Gastrocnemius medialis (tissue), 4 donors: ENCODE measurements around the gene MARCHF3. TPM values are rescaled to one million over a fixed set of nuclear protein-coding genes. Genes with fewer than 3 reads are reported as not detected.

Source experiments
- ATAC-seq, 2 donors: fragments of 150-250 bp; one replicate each; pipeline ENCODE4 v1.9.1; 2016
- DNase-seq, 2 donors: peaks; one replicate each; pipeline ENCODE4 v3.0.0-alpha.2; 2019
- H3K27ac ChIP-seq, 4 donors: fragments of 200-600 bp; sonication (generic); 1 replicate in 1 of 4; 2 replicates in 3 of 4; pipeline ENCODE4 v1.5.1; 2016 to 2018; ENCODE audit warnings: mild to moderate bottlenecking in 2 of 4, moderate library complexity in 1 of 4
- H3K27me3 ChIP-seq, 3 donors: fragments of 200-600 bp; sonication (generic) in 2 of 3; 1 replicate in 1 of 3; 2 replicates in 2 of 3; pipeline versions ENCODE4 v1.5.1 to v1.6.0; 2016 to 2019; ENCODE audit warnings: mild to moderate bottlenecking in 1 of 3, moderate library complexity in 1 of 3
- H3K36me3 ChIP-seq, 2 donors: fragments of 200-600 bp; sonication (generic) in 1 of 2; one replicate each; pipeline ENCODE4 v1.5.1; 2017 to 2018
- H3K4me1 ChIP-seq, 2 donors: fragments of 200-600 bp; sonication (generic) in 1 of 2; one replicate each; pipeline ENCODE4 v1.5.1; 2016 to 2017; ENCODE audit warnings: mild to moderate bottlenecking in 2 of 2
- H3K4me3 ChIP-seq, 4 donors: fragments of 200-600 bp; sonication (generic) in 3 of 4; 1 replicate in 1 of 4; 2 replicates in 3 of 4; pipeline ENCODE4 v1.5.1; 2016 to 2019; ENCODE audit warnings: mild to moderate bottlenecking in 2 of 4
- H3K9me3 ChIP-seq, 3 donors: fragments of 200-600 bp; sonication (generic) in 2 of 3; 1 replicate in 1 of 3; 2 replicates in 2 of 3; pipeline ENCODE4 v1.5.1; 2016 to 2019
- POLR2A ChIP-seq, 2 donors: fragments of 450-650 bp; IDR thresholded peaks; one replicate each; pipeline ENCODE4 v1.6.1; 2017; ENCODE audit warnings: antibody characterized with exemption in 2 of 2, mild to moderate bottlenecking in 2 of 2, moderate library complexity in 2 of 2
- in situ Hi-C, 4 donors: fragments of 200-750 bp; cut with MboI; loops; one replicate each; pipeline versions ENCODE4 v1.15.0 to v1.8.0; 2017; ENCODE audit warnings: low sequenced_read_pairs in 4 of 4
- intact Hi-C: fragments of 100-400 bp; cut with DNase I; formaldehyde crosslinking; loops from one replicate; pipeline ENCODE4 v1.15.1; 2023; ENCODE audit warnings: low total_unique reads
- total RNA-seq, 4 donors: library from RNA; depleted of rRNA; stranded (reverse); fragments of >200 nt; gene quantifications; one replicate each; pipeline versions ENCODE4 v1.1.0 to v1.2.3, GENCODE V29; 2016
- TF ChIP-seq, protein P1 (sequence below), 5 experiments: fragments of 450-650 bp in 3 of 5; fragments of 200-600 bp in 2 of 5; sonication (generic) in 2 of 5; IDR thresholded peaks in 4 of 5; conservative IDR thresholded peaks in 1 of 5; 1 replicate in 4 of 5; 2 replicates in 1 of 5; pipeline ENCODE4 v1.5.1; 2016 to 2019; ENCODE audit warnings: antibody characterized with exemption in 5 of 5, mild to moderate bottlenecking in 3 of 5, moderate library complexity in 3 of 5

MARCHF3 gene
- total RNA-seq, 4 donors from 2014 or later: 2.4 to 6.2 (median 3.6) TPM

DNA sequence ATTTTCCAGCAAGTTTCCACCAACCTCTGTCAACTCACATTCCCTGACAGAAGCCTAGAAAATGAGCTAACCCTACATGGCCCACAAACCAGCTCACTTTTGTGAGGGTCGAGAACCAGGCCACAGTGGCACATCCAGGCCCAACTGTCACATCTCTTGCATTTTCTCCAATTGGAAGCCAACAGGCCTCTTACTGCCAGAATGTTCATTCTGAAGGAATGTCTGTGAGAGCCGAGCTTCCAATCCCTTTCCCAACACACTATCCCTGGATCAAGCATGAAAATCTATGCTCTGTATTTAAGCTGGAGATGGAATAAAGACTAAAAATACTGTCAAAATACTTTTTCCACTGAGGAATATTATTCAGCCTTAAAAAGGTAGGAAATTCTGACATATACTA is 20.0 kb downstream of the MARCHF3 start:
- H3K4me3 ChIP-seq: no peak overlapping the region
- no peaks in the 10 kb centered on the region for H3K36me3 ChIP-seq
- H3K9me3 ChIP-seq: no peaks in the 10 kb centered on the region
- ATAC-seq: peak in 1 of 2 donors; percentile 40
- H3K27ac ChIP-seq: peak overlapping the region in 3 of 4 donors; percentile 44 to 63 (median 51)
- in situ Hi-C loops (no loop called here), intact Hi-C loops (no loop called here)
- DNase-seq: no peak
- H3K27me3 ChIP-seq: no peaks in the 10 kb centered on the region
- TF ChIP-seq, protein P1, sequence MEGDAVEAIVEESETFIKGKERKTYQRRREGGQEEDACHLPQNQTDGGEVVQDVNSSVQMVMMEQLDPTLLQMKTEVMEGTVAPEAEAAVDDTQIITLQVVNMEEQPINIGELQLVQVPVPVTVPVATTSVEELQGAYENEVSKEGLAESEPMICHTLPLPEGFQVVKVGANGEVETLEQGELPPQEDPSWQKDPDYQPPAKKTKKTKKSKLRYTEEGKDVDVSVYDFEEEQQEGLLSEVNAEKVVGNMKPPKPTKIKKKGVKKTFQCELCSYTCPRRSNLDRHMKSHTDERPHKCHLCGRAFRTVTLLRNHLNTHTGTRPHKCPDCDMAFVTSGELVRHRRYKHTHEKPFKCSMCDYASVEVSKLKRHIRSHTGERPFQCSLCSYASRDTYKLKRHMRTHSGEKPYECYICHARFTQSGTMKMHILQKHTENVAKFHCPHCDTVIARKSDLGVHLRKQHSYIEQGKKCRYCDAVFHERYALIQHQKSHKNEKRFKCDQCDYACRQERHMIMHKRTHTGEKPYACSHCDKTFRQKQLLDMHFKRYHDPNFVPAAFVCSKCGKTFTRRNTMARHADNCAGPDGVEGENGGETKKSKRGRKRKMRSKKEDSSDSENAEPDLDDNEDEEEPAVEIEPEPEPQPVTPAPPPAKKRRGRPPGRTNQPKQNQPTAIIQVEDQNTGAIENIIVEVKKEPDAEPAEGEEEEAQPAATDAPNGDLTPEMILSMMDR (IDR thresholded peaks at IDR 0.05 in 4 of 5, conservative IDR thresholded peaks at IDR 0.05 in 1 of 5): no peak
- TF ChIP-seq POLR2A (IDR thresholded peaks at IDR 0.05): no peak
- peaks cover 41 to 47% of the 10 kb centered on the region in 2 donors for H3K4me1 ChIP-seq

DNA sequence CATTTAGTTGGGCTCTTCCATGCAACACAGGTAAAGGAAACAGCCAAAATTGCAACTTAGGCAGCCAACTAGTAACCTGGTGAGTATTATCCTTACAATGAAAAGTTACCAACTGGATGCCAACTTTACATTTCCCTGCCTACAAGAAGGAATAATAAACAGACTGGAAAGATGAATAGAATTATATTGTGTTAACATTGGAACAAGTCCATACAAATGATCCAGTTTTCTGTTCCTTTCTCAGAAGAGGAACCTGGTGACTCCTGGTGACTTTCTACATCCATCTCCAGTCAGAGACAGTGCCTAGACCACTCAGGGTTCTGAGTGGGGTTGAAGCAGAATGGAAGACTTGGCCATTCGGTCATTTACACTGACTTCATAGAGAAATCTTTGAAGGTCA is 20.6 kb downstream of the MARCHF3 start:
- Histone ChIP-seq H3K36me3 (no peaks in the 10 kb centered on the region), H3K4me3 (no peak overlapping the region), H3K4me1 (peaks cover 41 to 47% of the 10 kb centered on the region in 2 donors), H3K27ac (peak overlapping the region in 3 of 4 donors; percentile 44 to 63 (median 51)), H3K27me3 (no peaks in the 10 kb centered on the region), H3K9me3 (no peaks in the 10 kb centered on the region)
- DNase-seq (no peak), ATAC-seq (no peak)
- in situ Hi-C loops: no loop called here
- intact Hi-C loops: no loop called here
- TF ChIP-seq POLR2A (IDR thresholded peaks at IDR 0.05): no peak
- TF ChIP-seq, protein P1 (IDR thresholded peaks at IDR 0.05 in 4 of 5, conservative IDR thresholded peaks at IDR 0.05 in 1 of 5): no peak

DNA sequence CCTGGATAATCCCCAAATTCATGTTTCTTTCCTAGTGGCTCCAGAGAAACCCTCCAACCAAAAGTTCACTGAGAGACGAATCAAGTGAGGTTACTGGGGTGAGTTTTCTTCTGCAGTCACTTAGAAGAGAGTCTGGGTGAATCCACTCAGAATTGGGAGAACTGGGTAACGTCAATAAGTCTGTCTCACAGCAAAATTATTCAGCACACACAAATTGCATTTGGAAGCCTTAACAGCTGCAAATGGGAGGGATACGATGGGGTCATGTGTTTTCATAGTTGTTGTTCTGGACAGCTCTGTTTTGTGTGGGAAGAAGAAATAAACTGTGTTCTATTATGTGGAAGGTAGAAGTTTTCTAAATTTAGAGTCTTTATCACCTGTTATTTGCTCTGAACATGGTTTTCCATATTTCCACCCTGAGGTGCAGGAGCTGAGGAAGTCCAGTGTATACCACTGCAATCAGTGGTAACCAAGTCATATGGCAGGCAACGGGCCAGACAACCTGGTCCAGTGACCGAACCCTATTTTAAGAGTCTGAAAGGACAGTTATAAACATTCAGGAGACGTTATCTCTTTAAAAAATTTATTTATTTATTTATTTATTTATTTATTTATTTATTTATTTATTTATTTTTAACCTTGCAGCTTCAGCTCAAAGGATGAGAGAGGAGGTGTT is 21.9 kb downstream of the MARCHF3 start:
- Histone ChIP-seq H3K27ac (peak overlapping the region in 3 of 4 donors; percentile 44 to 63 (median 51)), H3K4me3 (no peak overlapping the region), H3K27me3 (no peaks in the 10 kb centered on the region), H3K9me3 (no peaks in the 10 kb centered on the region), H3K4me1 (peaks cover 47 to 51% of the 10 kb centered on the region in 2 donors), H3K36me3 (no peaks in the 10 kb centered on the region)
- in situ Hi-C loops (no loop called here), intact Hi-C loops (no loop called here)
- peak in 1 of 2 donors; percentile 37 for DNase-seq
- no peak for TF ChIP-seq POLR2A (IDR thresholded peaks at IDR 0.05)
- TF ChIP-seq, protein P1 (IDR thresholded peaks at IDR 0.05 in 4 of 5, conservative IDR thresholded peaks at IDR 0.05 in 1 of 5): no peak
- peak in 1 of 2 donors; percentile 44 for ATAC-seq

DNA sequence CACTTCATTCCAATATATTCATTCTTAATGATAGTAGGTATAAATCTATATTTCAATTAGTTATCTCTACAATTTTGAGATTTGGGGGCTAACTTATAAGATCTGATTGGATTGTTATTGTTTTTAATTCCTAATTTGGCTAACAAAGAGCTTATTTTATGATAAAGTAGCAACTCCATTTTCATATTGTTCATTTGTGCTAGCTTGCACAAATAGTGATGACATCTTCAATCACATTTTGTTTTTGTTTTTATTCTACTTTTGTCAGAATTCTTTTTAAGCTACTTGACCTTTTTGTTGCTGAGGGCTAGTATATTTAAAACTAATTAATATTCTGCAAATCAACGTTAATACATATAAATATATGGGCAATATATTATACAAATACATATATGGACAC is 22.8 kb downstream of the MARCHF3 start:
- in situ Hi-C loops (no loop called here), intact Hi-C loops (no loop called here)
- no peak for TF ChIP-seq POLR2A (IDR thresholded peaks at IDR 0.05)
- TF ChIP-seq, protein P1 (IDR thresholded peaks at IDR 0.05 in 4 of 5, conservative IDR thresholded peaks at IDR 0.05 in 1 of 5): no peak
- Histone ChIP-seq H3K4me1 (peaks cover 47 to 51% of the 10 kb centered on the region in 2 donors), H3K27ac (peak overlapping the region in 2 of 4 donors; percentile 51 to 63), H3K4me3 (no peak overlapping the region), H3K9me3 (no peaks in the 10 kb centered on the region), H3K27me3 (no peaks in the 10 kb centered on the region), H3K36me3 (no peaks in the 10 kb centered on the region)
- no peak for ATAC-seq
- no peak for DNase-seq
